Effector CD8-positive, alpha-beta T cell (primary cell): ENCODE measurements around the gene ZC3HAV1L.
"Not testable (repeated sequence)": the region's sequence is repeated elsewhere in the genome, so short reads cannot be mapped to it uniquely, and the experiment has no call there.

Source experiments
- DNase-seq: peaks from one replicate; lab custom pipeline; 2025; lab: John Stamatoyannopoulos, UW
- total RNA-seq, 4 experiments: gene quantifications; one replicate each; lab custom pipeline; 2026; lab: John Stamatoyannopoulos, UW

The ZC3HAV1L gene
- total RNA-seq: 3.0 to 9.3 (median 6.1) reads per million in 4 experiments

- DNase-seq: no peak
These were observed at the start of gene ZC3HAV1L for GRCh38 chr7:139035586-139036353. ZC3HAV1L (minus strand) TSS chr7:139036042; CDS start chr7:139036017, 25 bp downstream.

DNA sequence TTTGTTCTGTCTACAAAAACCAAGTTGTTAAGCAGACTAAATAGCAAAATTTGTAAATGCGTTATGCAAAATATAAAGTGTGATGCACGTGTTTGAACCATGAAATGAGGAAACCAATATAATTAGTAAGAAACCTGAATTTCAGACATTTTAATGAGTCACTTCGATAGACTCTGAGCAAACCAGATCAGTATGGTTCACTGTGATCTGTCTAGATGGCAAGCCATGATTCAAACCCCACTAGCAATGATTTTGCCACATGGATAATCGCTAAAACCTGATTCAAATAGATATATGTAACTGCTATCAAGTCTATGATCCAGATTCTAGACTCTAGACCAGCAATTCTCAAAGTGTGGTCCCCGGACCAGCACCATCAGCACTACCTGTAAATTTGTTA, 48.9 kb upstream of the ZC3HAV1L start:
- DNase-seq: no peak

GRCh38 chr7:139081584-139081983, 45.7 kb upstream of the ZC3HAV1L start:
- no peak for DNase-seq

GRCh38 chr7:139080905-139081304, 45.1 kb upstream of the ZC3HAV1L start:
- no peak for DNase-seq

- no peak for DNase-seq
These were observed 44.0 kb upstream of the ZC3HAV1L start for GRCh38 chr7:139079861-139080260.

- DNase-seq: no peak
These were observed 43.1 kb upstream of the ZC3HAV1L start for GRCh38 chr7:139078911-139079310.

- DNase-seq: no peak
These were observed 42.6 kb upstream of the ZC3HAV1L start for GRCh38 chr7:139078399-139078798.

DNA sequence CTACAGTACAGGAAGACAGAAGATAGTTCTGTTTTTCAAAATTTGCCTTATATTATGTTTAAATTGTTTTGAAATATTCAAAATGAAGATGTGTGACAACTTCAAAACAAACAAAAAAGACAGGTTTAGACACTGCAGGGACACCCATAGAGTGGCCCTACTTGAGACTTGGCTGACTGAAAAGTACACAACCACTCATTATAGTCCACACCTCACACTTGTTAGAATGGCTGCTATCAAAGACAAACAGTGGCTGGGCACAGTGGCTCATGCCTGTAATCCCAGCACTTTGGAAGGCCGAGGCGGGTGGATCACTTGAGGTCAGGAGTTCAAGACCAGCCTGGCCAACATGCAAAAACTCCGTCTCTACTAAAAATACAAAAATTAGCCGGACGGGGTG, 41.9 kb upstream of the ZC3HAV1L start:
- not testable (repeated sequence) for DNase-seq

DNA sequence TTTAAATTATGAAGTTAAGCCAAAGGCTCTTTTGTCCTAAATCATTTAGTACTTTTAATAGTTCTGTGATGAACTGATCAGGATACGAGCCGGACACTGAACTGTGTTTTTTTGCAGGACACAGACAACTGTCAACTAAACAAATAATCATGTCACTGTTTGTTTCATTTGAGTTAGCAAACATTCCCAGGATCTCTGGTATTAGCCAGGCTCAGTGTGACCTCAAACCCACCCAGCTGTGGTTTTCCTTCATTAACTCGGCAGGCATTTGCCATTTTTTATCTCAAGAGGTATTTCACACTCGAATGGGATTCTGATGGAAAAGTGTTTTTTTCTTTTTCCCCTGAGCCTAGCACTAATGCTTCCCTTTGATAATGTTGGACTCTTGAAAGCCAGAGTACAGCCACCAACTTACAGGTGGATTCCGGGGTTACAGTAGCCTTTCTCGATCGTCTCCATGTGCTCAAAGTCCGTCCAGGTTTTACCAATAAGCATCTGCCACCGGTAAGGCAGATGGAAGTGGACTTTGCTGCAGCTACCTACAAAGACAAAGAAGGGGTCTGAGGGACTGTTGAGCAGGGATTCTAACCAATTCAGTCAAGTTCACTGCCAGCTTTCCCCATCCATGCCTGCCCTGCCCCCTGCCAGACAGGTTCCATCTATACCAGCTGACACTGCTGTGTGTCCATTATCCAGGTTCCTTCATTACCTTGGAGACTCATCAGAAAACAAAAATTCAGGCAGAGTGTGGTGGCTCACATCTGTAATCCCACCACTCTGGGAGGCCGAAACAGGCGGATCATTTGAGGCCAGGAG, 40.2 kb upstream of the ZC3HAV1L start:
- DNase-seq: no peak

GRCh38 chr7:139075031-139075652, 39.3 kb upstream of the ZC3HAV1L start:
- peak; percentile 51 for DNase-seq

- DNase-seq: no peak
These were observed 37.0 kb upstream of the ZC3HAV1L start for GRCh38 chr7:139072796-139073195.

- no peak for DNase-seq
These were observed 35.8 kb upstream of the ZC3HAV1L start for GRCh38 chr7:139071680-139072079.

- no peak for DNase-seq
These were observed 32.9 kb upstream of the ZC3HAV1L start for GRCh38 chr7:139068544-139069399.

DNA sequence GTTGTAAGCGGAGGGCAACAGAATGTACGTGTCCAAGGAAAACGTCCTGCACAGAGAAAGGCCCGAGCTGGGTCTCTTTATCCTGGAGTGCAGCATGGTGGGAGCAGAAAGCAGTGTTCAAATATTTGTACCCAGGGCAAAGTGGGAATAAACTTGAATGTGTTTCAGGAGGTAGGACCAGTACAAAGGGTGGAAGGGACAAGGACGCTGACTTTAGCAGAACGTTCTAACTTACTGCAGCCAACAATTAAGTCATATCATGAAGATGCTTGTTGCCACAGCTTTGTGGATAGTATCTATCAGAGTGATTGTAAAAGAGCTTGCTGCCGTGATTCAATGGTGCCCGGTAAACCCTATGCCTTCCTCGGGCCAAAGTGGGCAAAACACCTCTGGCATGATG, 30.5 kb upstream of the ZC3HAV1L start:
- no peak for DNase-seq

- DNase-seq: no peak
These were observed 29.5 kb upstream of the ZC3HAV1L start for GRCh38 chr7:139065323-139065722.

DNA sequence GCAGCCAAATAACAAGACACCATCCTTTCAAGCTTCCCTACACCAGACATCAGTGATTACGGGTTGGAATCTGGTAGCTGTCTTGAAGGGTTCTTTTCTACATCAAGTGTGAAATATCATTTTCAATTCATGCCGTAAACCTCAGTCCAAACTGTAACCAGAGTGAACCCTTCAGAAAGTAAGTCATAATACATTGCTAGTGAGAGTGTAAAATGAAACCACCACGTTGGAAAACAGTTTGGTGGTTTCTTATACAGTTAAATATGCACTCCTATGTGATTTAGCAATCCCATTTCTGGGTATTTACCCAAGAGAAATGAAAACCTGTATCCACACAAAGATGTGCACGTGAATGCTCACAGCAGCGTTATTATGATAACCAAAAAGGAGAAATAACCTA, 25.6 kb upstream of the ZC3HAV1L start:
- no peak for DNase-seq

DNA sequence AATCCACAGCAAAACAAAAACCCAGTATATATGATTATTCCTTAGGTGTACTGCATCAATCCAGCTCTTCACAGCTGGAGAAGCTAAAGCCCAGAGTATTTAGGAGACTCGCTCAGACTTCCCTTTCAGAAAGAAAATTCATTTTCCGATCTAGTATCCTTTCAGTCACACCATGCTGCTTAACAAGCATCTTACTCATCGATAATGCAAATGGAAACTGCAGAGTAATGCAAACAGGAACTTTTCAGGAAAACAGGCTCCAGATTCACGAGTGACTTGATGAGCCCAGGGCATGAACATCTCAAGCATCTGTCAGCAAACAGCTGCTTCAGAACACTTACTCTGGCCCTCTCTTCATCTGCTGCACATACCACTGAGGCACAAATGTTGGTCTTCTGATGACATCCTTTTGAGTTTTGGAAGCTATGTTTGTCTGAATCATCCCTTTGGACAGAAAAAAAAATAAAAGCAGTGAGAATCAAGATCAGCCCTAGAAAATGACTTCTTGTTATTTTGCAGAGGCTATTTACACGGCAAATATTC, 24.9 kb upstream of the ZC3HAV1L start:
- no peak for DNase-seq

- DNase-seq: no peak
These were observed 24.1 kb upstream of the ZC3HAV1L start for GRCh38 chr7:139059905-139060304.

DNA sequence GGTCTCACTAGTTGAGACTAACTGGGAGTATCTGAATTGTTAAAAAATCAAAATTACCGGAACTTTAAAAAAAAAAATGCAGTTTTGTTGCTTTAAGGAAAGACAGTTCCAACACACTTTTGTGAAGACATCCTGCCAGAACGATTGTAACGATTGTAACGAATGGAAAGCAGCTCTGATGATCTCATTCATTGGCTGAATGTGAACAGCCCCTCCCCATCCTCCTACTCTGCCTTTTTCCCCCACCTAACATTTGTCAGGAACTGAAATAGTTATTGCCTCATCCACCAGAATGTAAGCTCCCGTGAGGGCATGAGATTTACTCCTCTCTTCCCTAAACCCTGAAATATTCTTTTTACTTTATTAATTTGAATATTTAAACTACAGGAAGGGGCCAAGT, 23.1 kb upstream of the ZC3HAV1L start:
- no peak for DNase-seq

- no peak for DNase-seq
These were observed 19.8 kb upstream of the ZC3HAV1L start for GRCh38 chr7:139055674-139056073.

DNA sequence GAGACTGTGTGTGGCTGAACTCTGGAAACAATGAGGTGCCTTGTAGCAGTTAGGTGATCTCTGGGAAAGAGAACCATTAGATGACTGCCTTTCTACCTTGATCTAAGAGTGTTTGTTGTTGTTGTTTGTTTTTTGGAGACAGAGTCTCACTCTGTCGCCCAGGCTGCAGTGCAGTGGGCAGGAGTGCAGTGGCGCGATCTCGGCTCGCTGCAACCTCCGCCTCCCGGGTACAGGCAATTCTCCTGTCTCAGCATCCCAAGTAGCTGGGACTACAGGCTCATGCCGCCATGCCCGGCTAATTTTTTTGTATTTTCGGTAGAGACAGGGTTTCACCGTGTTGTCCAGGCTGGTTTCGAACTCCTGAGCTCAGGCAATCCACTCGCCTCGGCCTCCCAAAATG, 18.8 kb upstream of the ZC3HAV1L start:
- DNase-seq: not testable (repeated sequence)
